ENCODE data around the gene DDTL.
A peak's percentile ranks its signal among the peaks of the same experiment; 100 is the strongest.
"Not testable (repeated sequence)": the region's sequence is repeated elsewhere in the genome, so short reads cannot be mapped to it uniquely, and the experiment has no call there.

Gene DDTL

GRCh38 chr22:23966568-23966967, at the start of gene DDTL:
Gene DDTL, plus strand, starts transcription at chr22:23966888. Its CDS starts 27 bp downstream, at chr22:23966915.
- DNase-seq (ENCODE audit: low spot score): not testable (repeated sequence)

- not testable (repeated sequence) for DNase-seq (ENCODE audit: low spot score)
Measured at GRCh38 chr22:23920267-23920611, 46.4 kb upstream of the DDTL start.

GRCh38 chr22:23921586-23922201, 45.0 kb upstream of the DDTL start:
- DNase-seq (ENCODE audit: low spot score): not testable (repeated sequence)

GRCh38 chr22:23922921-23923320, 43.8 kb upstream of the DDTL start:
- no peak for DNase-seq (ENCODE audit: low spot score)

- DNase-seq (ENCODE audit: low spot score): no peak
Measured at GRCh38 chr22:23925020-23925606, 41.6 kb upstream of the DDTL start.

- DNase-seq (ENCODE audit: low spot score): no peak
Measured at GRCh38 chr22:23926561-23926960, 40.1 kb upstream of the DDTL start.

GRCh38 chr22:23938328-23939016, 28.2 kb upstream of the DDTL start:
- no peak for DNase-seq (ENCODE audit: low spot score)

- no peak for DNase-seq (ENCODE audit: low spot score)
Measured at GRCh38 chr22:23939017-23939357, 27.7 kb upstream of the DDTL start.

GRCh38 chr22:23940166-23940565, 26.5 kb upstream of the DDTL start:
- DNase-seq (ENCODE audit: low spot score): not testable (repeated sequence)

GRCh38 chr22:23947391-23947790, 19.3 kb upstream of the DDTL start:
- not testable (repeated sequence) for DNase-seq (ENCODE audit: low spot score)

- DNase-seq (ENCODE audit: low spot score): not testable (repeated sequence)
Measured at GRCh38 chr22:23949764-23950163, 16.9 kb upstream of the DDTL start.

GRCh38 chr22:23951383-23951782, 15.3 kb upstream of the DDTL start:
- not testable (repeated sequence) for DNase-seq (ENCODE audit: low spot score)

GRCh38 chr22:23952794-23953405, 13.8 kb upstream of the DDTL start:
- not testable (repeated sequence) for DNase-seq (ENCODE audit: low spot score)

GRCh38 chr22:23953485-23953884, 13.2 kb upstream of the DDTL start:
- DNase-seq (ENCODE audit: low spot score): not testable (repeated sequence)

- not testable (repeated sequence) for DNase-seq (ENCODE audit: low spot score)
Measured at GRCh38 chr22:23954193-23954990, 12.3 kb upstream of the DDTL start.

GRCh38 chr22:23954991-23955305, 11.7 kb upstream of the DDTL start:
- DNase-seq (ENCODE audit: low spot score): not testable (repeated sequence)

- not testable (repeated sequence) for DNase-seq (ENCODE audit: low spot score)
Measured at GRCh38 chr22:23955886-23956285, 10.8 kb upstream of the DDTL start.

- peak; percentile 67 for DNase-seq (ENCODE audit: low spot score)
Measured at GRCh38 chr22:23956301-23956900, 10.3 kb upstream of the DDTL start.

GRCh38 chr22:23961084-23961771, 5.5 kb upstream of the DDTL start, which contains the start of gene GSTT2B:
Gene GSTT2B, minus strand, starts transcription at chr22:23961195. Its CDS starts 64 bp downstream, at chr22:23961131.
- not testable (repeated sequence) for DNase-seq (ENCODE audit: low spot score)

GRCh38 chr22:23966094-23966493, 594 bp upstream of the DDTL start:
- not testable (repeated sequence) for DNase-seq (ENCODE audit: low spot score)

GRCh38 chr22:23969071-23969470, 2.4 kb downstream of the DDTL start:
- no peak for DNase-seq (ENCODE audit: low spot score)

Measured in GM03348 (cell line).